ENCODE results near the gene TXLNB.

GRCh38 chr6:139262519-139263300, 29.1 kb downstream of the TXLNB start:
- no peak for TF ChIP-seq KLF16 (tag by site-specific recombination; IDR thresholded peaks at IDR 0.05)
- no peak for TF ChIP-seq ZNF140 (tag by site-specific recombination; IDR thresholded peaks at IDR 0.05)
- no peak for TF ChIP-seq ZNF280D (tag by site-specific recombination; IDR thresholded peaks at IDR 0.05)
- TF ChIP-seq PATZ1 (tag by site-specific recombination; IDR thresholded peaks at IDR 0.05): no peak

Data from HEK293 (cell line).